Activated CD4-positive, alpha-beta T cell treated with anti-CD3 and anti-CD28 coated beads, Interleukin-2, Interleukin-6, amounts not matched to agents 100 ng/mL and 50 ng/mL, durations not matched to agents 16 hours and 8 hours (primary cell): ENCODE data around the gene EVPLL.
A peak's percentile ranks its signal among the peaks of the same experiment; 100 is the strongest.
"Not testable (repeated sequence)": the region's sequence is repeated elsewhere in the genome, so short reads cannot be mapped to it uniquely, and the experiment has no call there.

Source experiments
- DNase-seq: peaks from one replicate; pipeline ENCODE4 v3.0.0-alpha.2; 2020

The EVPLL gene

GRCh38 chr17:18379246-18380146 is 1.9 kb downstream of the EVPLL start:
- DNase-seq = no peak

GRCh38 chr17:18380471-18381157 is 3.0 kb downstream of the EVPLL start:
- no peak for DNase-seq

- DNase-seq = no peak
These were observed 3.8 kb downstream of the EVPLL start for GRCh38 chr17:18381158-18381952.

GRCh38 chr17:18381953-18382245 is 4.3 kb downstream of the EVPLL start:
- DNase-seq = no peak

GRCh38 chr17:18382441-18383078 is 5.0 kb downstream of the EVPLL start:
- no peak for DNase-seq

GRCh38 chr17:18383079-18383481 is 5.5 kb downstream of the EVPLL start:
- DNase-seq = not testable (repeated sequence)

GRCh38 chr17:18384271-18384670 is 6.7 kb downstream of the EVPLL start:
- not testable (repeated sequence) for DNase-seq

GRCh38 chr17:18387583-18387982 is 10.0 kb downstream of the EVPLL start:
- not testable (repeated sequence) for DNase-seq

- DNase-seq = not testable (repeated sequence)
These were observed 10.7 kb downstream of the EVPLL start for GRCh38 chr17:18388266-18388665.

- DNase-seq = not testable (repeated sequence)
These were observed 11.2 kb downstream of the EVPLL start for GRCh38 chr17:18388728-18389127.

GRCh38 chr17:18401872-18402590 is 24.5 kb downstream of the EVPLL start:
- DNase-seq = not testable (repeated sequence)

- not testable (repeated sequence) for DNase-seq
These were observed 25.6 kb downstream of the EVPLL start for GRCh38 chr17:18403166-18403565.

- not testable (repeated sequence) for DNase-seq
These were observed 26.0 kb downstream of the EVPLL start for GRCh38 chr17:18403604-18404003.

- DNase-seq = peak; percentile 27
These were observed 31.3 kb downstream of the EVPLL start for GRCh38 chr17:18408906-18409305.

GRCh38 chr17:18409321-18409720 is 31.7 kb downstream of the EVPLL start:
- not testable (repeated sequence) for DNase-seq

- not testable (repeated sequence) for DNase-seq
These were observed 33.2 kb downstream of the EVPLL start for GRCh38 chr17:18410736-18411135.

- DNase-seq = peak; percentile 24
These were observed 33.8 kb downstream of the EVPLL start for GRCh38 chr17:18411377-18411864.

- not testable (repeated sequence) for DNase-seq
These were observed 34.5 kb downstream of the EVPLL start for GRCh38 chr17:18412001-18412538.

GRCh38 chr17:18421521-18421920 is 43.9 kb downstream of the EVPLL start:
- DNase-seq = not testable (repeated sequence)

GRCh38 chr17:18422464-18422863 is 44.9 kb downstream of the EVPLL start:
- not testable (repeated sequence) for DNase-seq

- not testable (repeated sequence) for DNase-seq
These were observed 45.4 kb downstream of the EVPLL start for GRCh38 chr17:18423015-18423414.

GRCh38 chr17:18425593-18425992 is 48.0 kb downstream of the EVPLL start:
- not testable (repeated sequence) for DNase-seq
